GM12878 (cell line): ENCODE measurements around the gene SEC14L1. TPM values are rescaled to one million over a fixed set of nuclear protein-coding genes. Genes with fewer than 3 reads are reported as not detected.

Experiments
- BACH1 ChIP-seq: fragments of 450-650 bp; IDR thresholded peaks from 2 replicates; pipeline ENCODE4 v1.6.1; 2017; ENCODE audit warnings: mild to moderate bottlenecking, borderline replicate concordance
- BCL3 ChIP-seq: IDR thresholded peaks from 2 replicates; pipeline ENCODE4 v1.6.1; 2011; ENCODE audit warnings: borderline replicate concordance, low read depth, mild to moderate bottlenecking, moderate library complexity, low read length; ENCODE audit not compliant: insufficient read depth, poor library complexity, severe bottlenecking
- CHD2 ChIP-seq: IDR thresholded peaks from 2 replicates; pipeline ENCODE4 v1.6.1; 2011; ENCODE audit warnings: low read depth, low read length, improper control_type of control experiment, borderline replicate concordance
- CHD4 ChIP-seq: fragments of 200-600 bp; sonication (generic); IDR thresholded peaks from 2 replicates; pipeline ENCODE4 v1.6.1; 2016; ENCODE audit warnings: mild to moderate bottlenecking
- EP300 ChIP-seq, 2 experiments: fragments of 150-350 bp in 1 of 2; IDR thresholded peaks; 2 replicates each; pipeline ENCODE4 v1.6.1; 2011 to 2012; ENCODE audit warnings: low read depth in 2 of 2, low read length in 2 of 2, borderline replicate concordance in 1 of 2, improper control_type of control experiment in 1 of 2, inconsistent platforms in 1 of 2; ENCODE audit not compliant: control insufficient read depth in 1 of 2
- FOXM1 ChIP-seq: IDR thresholded peaks from 2 replicates; pipeline ENCODE4 v1.6.1; 2012; ENCODE audit warnings: low read depth, mild to moderate bottlenecking, inconsistent platforms, low read length, moderate library complexity
- HDAC2 ChIP-seq: fragments of 200-600 bp; sonication (generic); IDR thresholded peaks from 2 replicates; pipeline ENCODE4 v1.6.1; 2017
- HDGF ChIP-seq: fragments of 450-650 bp; IDR thresholded peaks from 2 replicates; pipeline ENCODE4 v1.6.1; 2016; ENCODE audit warnings: antibody characterized with exemption
- IKZF1 ChIP-seq: fragments of 450-650 bp; conservative IDR thresholded peaks from 2 replicates; pipeline ENCODE4 v1.6.1; 2017; ENCODE audit warnings: antibody characterized with exemption, mild to moderate bottlenecking
- IRF4 ChIP-seq: IDR thresholded peaks from 2 replicates; pipeline ENCODE4 v1.6.1; 2011; ENCODE audit warnings: low read depth, low read length
- MEF2B ChIP-seq: fragments of 450-650 bp; IDR thresholded peaks from 2 replicates; pipeline ENCODE4 v1.6.1; 2018; ENCODE audit warnings: mild to moderate bottlenecking, moderate library complexity; ENCODE audit not compliant: partially characterized antibody, poor library complexity, severe bottlenecking
- MTA3 ChIP-seq: IDR thresholded peaks from 2 replicates; pipeline ENCODE4 v1.6.1; 2012; ENCODE audit warnings: low read length, inconsistent platforms, borderline replicate concordance
- NR2F1 ChIP-seq: fragments of 450-650 bp; conservative IDR thresholded peaks from 2 replicates; pipeline ENCODE4 v1.6.1; 2017; ENCODE audit warnings: mild to moderate bottlenecking
- POLR2AphosphoS5 ChIP-seq: IDR thresholded peaks from 2 replicates; pipeline ENCODE4 v1.6.1; 2011; ENCODE audit warnings: mild to moderate bottlenecking, low read length, inconsistent platforms
- PRDM15 ChIP-seq: fragments of 450-650 bp; formaldehyde crosslinking; IDR thresholded peaks from 2 replicates; pipeline ENCODE4 v1.4.0; 2020; ENCODE audit warnings: mild to moderate bottlenecking, moderate library complexity
- RFX5 ChIP-seq: IDR thresholded peaks from 2 replicates; pipeline ENCODE4 v1.6.1; 2011; ENCODE audit warnings: low read depth, low read length, improper control_type of control experiment
- SREBF2 ChIP-seq: IDR thresholded peaks from 2 replicates; pipeline ENCODE4 v1.6.1; 2012; ENCODE audit warnings: mild to moderate bottlenecking, low read length
- STAT1 ChIP-seq: fragments of 450-650 bp; conservative IDR thresholded peaks from 2 replicates; pipeline ENCODE4 v1.6.1; 2014; ENCODE audit warnings: antibody characterized with exemption, mild to moderate bottlenecking
- STAT3 ChIP-seq: IDR thresholded peaks from 2 replicates; pipeline ENCODE4 v1.6.1; 2011; ENCODE audit warnings: low read depth, low read length, improper control_type of control experiment
- TAF1 ChIP-seq: IDR thresholded peaks from 2 replicates; pipeline ENCODE4 v1.6.1; 2011; ENCODE audit warnings: mild to moderate bottlenecking, low read depth, low read length, borderline replicate concordance
- TCF7 ChIP-seq: IDR thresholded peaks from 2 replicates; pipeline ENCODE4 v1.6.1; 2014; ENCODE audit warnings: antibody characterized with exemption, borderline replicate concordance
- ZNF217 ChIP-seq: fragments of 450-650 bp; IDR thresholded peaks from 2 replicates; pipeline ENCODE4 v1.6.1; 2017; ENCODE audit warnings: antibody characterized with exemption, mild to moderate bottlenecking
- ZNF24 ChIP-seq: fragments of 450-650 bp; IDR thresholded peaks from 2 replicates; pipeline ENCODE4 v1.6.1; 2017; ENCODE audit warnings: antibody characterized with exemption, mild to moderate bottlenecking
- ZNF384 ChIP-seq: IDR thresholded peaks from 2 replicates; pipeline ENCODE4 v1.6.1; 2012; ENCODE audit warnings: low read depth, mild to moderate bottlenecking, low read length, improper control_type of control experiment, borderline replicate concordance
- polyA plus RNA-seq, 11 experiments: library from polyadenylated mRNA; depleted of rRNA in 4 of 11; unstranded in 6 of 11; stranded (reverse) in 5 of 11; fragments of >200 nt; fragmentation: Nextera tagmentation in 4 of 11; fragmentation: Illumina TruSeq in 1 of 11; extraction: Ambion mirVana in 4 of 11; extraction: Trizol in 1 of 11; gene quantifications; 1 replicate in 1 of 11; 2 replicates in 10 of 11; pipeline versions ENCODE4 v1.2.1 to v1.2.3, GENCODE V29; 2011 to 2016; ENCODE audit warnings: inconsistent platforms in 2 of 11, missing spikeins in 2 of 11, low read depth in 1 of 11
- total RNA-seq, 4 experiments: library from RNA; depleted of rRNA in 3 of 4; stranded (reverse); fragments of >200 nt in 3 of 4; fragmentation: Illumina TruSeq in 1 of 4; extraction: Trizol in 1 of 4; gene quantifications; 2 replicates each; pipeline versions ENCODE4 v1.2.1 to v1.2.3, GENCODE V29; 2013 to 2021
- TF ChIP-seq, protein P1 (sequence below): fragments of 450-650 bp; IDR thresholded peaks from 2 replicates; pipeline ENCODE4 v1.6.1; 2017; ENCODE audit warnings: low read depth, mild to moderate bottlenecking, moderate library complexity

The SEC14L1 gene
- total and polyA plus RNA-seq, 10 of the 15 experiments (the other 5 are each of a cell fraction or from before 2014, with no cell fraction given): 6.3 to 66.1 (median 33.5) TPM

- TF ChIP-seq PRDM15 (CRISPR knock-in tag) (no peak), BCL3 (no peak), CHD2 (peak; percentile 58; the same call in 1 of the 2 replicates), TAF1 (no peak), HDGF (no peak), STAT1 (no peak), ZNF24 (0 out of 2 replicates have a peak, but pooled peaks have one; percentile 53), HDAC2 (no peak), STAT3 (0 out of 2 replicates have a peak, but pooled peaks have one; percentile 45), BACH1 (peak; percentile 44; the same call in 1 of the 2 replicates), MEF2B (peak; percentile 96), ZNF384 (no peak), NR2F1 (0 out of 2 replicates have a peak, but pooled peaks have one; percentile 36), IRF4 (peak; percentile 93), IKZF1 (peak; percentile 84), RFX5 (no peak), POLR2AphosphoS5 (no peak), EP300 (IDR thresholded peaks at IDR 0.05; ENCODE audit: borderline replicate concordance in 1 of 2, control insufficient read depth in 1 of 2, low read depth in 2 of 2, low read length in 2 of 2) (peak; percentile 22 to 76; a peak in 3 of 4 replicates), CHD4 (0 out of 2 replicates have a peak, but pooled peaks have one; percentile 81), ZNF217 (peak; percentile 61; the same call in 1 of the 2 replicates), MTA3 (0 out of 2 replicates have a peak, but pooled peaks have one; percentile 30), SREBF2 (no peak), TCF7 (no peak), FOXM1 (peak; percentile 78; the same call in 1 of the 2 replicates)
- TF ChIP-seq, protein P1, sequence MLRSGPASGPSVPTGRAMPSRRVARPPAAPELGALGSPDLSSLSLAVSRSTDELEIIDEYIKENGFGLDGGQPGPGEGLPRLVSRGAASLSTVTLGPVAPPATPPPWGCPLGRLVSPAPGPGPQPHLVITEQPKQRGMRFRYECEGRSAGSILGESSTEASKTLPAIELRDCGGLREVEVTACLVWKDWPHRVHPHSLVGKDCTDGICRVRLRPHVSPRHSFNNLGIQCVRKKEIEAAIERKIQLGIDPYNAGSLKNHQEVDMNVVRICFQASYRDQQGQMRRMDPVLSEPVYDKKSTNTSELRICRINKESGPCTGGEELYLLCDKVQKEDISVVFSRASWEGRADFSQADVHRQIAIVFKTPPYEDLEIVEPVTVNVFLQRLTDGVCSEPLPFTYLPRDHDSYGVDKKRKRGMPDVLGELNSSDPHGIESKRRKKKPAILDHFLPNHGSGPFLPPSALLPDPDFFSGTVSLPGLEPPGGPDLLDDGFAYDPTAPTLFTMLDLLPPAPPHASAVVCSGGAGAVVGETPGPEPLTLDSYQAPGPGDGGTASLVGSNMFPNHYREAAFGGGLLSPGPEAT: peak; percentile 89
Observed at GRCh38 chr17:77212081-77212832, 71.5 kb downstream of the SEC14L1 start (continued).
